Endometrial microvascular endothelial cells (primary cell): Measurements from ENCODE around the gene COL5A1. TPM values are rescaled to one million over a fixed set of nuclear protein-coding genes. Genes with fewer than 3 reads are reported as not detected.

Experiments used
- in situ Hi-C: cut with HindIII; loops from 2 replicates; pipeline ENCODE4 v1.10.0; 2017; ENCODE audit warnings: low sequenced_read_pairs, low pct_unique_long_range_greater_than_20kb; ENCODE audit errors: inconsistent ontology term
- total RNA-seq: library from RNA; depleted of rRNA; stranded (reverse); fragments of >200 nt; gene quantifications from one replicate; pipeline ENCODE4 v1.2.3, GENCODE V29; 2015; ENCODE audit errors: inconsistent ontology term

Gene COL5A1
- total RNA-seq, 1 donor from 2014 or later: 23.8 TPM

- in situ Hi-C loops: no loop called here
Observed at GRCh38 chr9:134624137-134624591, 17.4 kb upstream of the COL5A1 start.

GRCh38 chr9:134624621-134625181 lies 16.9 kb upstream of the COL5A1 start:
- in situ Hi-C loops: no loop called here

DNA sequence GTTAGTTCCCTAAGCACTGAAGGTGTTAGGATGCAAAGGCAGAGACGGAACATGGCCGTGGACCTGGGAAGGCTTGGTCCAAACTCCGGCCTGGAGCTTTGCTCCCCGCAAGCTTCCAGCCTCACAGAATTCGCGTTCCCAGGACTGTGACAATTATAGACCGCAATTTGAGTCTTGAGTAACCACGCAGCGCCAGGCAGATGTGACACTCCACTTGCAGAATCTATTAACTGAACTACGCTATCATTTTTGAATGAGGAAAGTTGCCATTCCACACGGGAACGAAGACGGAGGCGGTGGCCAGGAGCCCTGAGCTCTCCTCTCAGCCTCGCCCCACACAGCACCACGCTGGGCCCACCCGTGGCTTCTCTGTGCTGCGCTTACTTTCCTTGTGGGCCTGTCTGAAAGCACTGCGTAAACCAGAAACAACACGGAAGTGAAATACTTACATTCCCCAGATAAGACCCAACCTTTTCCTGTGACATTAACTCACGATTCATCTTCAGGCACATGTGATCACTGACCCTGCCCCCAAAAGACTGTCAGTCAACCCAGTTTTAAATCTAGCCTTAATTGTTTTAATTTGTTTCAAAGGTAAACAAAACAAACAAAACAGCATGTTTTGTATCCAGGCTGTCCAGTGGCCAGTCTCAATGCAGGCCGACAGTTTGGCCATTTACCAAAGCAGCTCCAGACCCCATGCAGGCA lies 16.1 kb upstream of the COL5A1 start:
- in situ Hi-C loops: no loop called here

GRCh38 chr9:134626069-134626423 lies 15.6 kb upstream of the COL5A1 start:
- in situ Hi-C loops: no loop called here

GRCh38 chr9:134626571-134627416 lies 14.8 kb upstream of the COL5A1 start:
- in situ Hi-C loops: no loop called here

DNA sequence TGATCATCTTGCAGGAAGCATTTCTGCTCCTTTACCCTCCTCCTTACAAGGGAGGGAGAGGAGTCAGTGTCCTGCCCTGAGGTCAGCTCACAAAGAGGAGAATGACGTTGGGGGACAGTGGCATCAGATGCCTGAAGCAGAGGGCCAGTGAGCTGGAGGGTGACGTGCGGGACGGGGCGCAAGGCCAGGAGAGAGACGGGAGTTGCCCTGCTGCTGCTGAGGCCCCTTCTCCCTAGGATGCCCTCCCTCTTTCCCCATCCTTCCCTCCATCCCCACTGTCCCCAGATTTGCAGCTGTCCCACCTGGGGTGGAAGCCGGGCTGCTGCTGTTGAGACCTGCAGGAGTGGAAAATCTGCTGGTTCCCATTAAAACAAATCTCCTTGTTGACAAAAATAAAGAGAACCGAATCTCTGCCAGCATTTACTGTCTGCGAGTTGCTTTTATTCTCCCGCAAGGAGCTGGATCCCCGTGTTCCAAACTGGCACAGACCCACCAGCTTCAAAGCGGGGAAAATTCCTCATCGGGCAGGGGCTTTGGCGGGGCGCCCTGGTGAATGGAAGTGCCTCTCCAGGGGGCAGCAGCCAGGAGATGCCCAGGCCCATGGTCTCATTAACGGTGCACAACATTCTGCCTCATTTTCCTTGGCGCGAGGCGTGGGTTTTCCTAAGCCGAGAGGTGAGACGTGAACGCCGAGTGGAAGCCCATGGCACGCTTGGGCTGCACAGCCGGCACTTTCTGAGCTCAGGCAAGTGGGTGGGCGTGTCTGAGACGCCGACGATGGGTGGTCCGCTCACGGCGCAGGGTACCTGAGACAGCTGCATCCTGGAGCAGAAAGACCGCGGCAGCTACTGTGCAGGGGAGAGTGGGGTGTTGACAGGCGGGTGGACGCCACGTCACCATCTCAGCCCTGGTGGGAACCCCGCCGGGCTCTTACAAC lies 13.9 kb upstream of the COL5A1 start:
- in situ Hi-C loops: no loop called here

DNA sequence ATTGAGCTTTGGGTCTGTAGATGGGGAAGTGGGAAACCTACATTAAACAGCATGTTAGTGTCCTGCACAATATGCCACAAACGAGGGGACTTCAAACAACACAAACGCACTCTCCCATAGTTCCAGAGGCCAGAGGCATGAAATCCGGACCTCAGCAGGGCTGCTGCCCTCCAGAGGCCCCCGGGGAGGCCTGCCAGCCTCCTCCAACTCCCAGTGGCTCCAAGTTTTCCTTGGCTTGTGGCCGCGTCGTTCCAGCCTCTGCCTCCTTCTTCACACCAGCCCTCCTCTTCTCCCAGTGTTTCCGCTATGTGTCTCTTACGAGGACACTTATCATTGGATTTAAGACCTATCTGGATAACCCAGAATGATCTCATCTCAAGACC lies 13.3 kb upstream of the COL5A1 start:
- in situ Hi-C loops: no loop called here

- in situ Hi-C loops: no loop called here
Observed at GRCh38 chr9:134629061-134629585, 12.5 kb upstream of the COL5A1 start.

- in situ Hi-C loops: no loop called here
Observed at GRCh38 chr9:134629586-134630392, 11.8 kb upstream of the COL5A1 start.

DNA sequence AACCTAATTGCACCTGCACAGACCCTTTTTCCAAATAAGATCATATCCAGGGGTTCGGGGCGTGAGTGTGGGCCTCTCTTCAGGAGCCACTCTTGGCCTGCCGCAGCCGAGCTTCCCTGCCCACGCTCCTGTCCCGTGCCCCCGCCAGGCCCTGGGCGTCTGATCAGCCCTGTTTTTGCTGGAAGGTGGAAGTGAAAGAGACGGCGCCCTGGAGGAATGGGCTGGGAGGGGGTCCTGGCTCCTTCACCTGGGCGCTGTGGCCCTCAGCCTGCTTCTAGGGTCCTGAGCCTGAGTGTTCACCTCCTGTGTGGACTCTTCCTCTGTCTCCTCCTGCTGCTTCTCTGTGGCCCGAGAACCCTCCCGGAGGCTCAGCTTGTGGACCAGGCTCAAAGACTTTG lies 11.2 kb upstream of the COL5A1 start:
- in situ Hi-C loops: no loop called here

GRCh38 chr9:134630861-134631260 lies 10.7 kb upstream of the COL5A1 start:
- in situ Hi-C loops: no loop called here

- in situ Hi-C loops: no loop called here
Observed at GRCh38 chr9:134631881-134632280, 9.7 kb upstream of the COL5A1 start.

DNA sequence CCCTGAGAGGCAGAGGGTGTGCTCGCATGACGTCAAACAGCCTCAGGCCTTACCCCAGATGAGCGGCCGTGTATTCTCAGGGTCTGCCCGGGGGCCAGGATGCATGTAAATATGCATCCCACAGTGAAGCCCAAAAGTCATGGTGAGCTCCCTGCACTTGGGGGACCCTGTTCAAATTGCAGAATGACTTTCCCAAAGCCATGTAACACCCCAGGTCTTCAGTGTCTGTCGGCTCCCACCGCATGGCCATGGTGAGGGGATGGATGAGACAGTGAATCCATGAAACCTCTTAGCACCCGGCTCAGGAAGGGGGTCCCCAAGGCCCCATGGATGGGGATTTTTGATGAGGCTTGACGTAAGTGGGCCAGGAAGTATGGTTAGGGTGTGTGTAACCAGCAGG lies 9.3 kb upstream of the COL5A1 start:
- in situ Hi-C loops: no loop called here

- in situ Hi-C loops: no loop called here
Observed at GRCh38 chr9:134633362-134634142, 8.1 kb upstream of the COL5A1 start.

DNA sequence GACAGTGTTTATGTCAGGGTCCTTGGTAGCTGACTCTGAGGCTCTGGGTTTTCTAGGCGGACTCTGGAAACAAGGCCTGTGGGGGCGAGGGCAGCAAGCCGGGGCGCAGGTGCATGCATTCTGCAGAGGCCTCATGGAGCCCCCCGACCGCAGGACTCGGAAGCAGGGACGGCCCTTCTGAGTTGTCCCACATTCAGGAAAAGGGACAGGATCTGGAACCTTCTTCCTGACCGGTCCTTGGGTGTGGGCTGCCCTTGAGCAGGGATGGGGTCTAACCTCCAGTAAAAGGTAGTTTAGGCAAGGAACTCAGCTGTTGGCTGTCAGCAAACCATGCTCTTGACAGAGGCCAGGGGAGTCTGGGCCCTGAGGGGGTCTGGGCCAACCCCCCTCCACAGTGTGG lies 7.4 kb upstream of the COL5A1 start:
- in situ Hi-C loops: no loop called here

DNA sequence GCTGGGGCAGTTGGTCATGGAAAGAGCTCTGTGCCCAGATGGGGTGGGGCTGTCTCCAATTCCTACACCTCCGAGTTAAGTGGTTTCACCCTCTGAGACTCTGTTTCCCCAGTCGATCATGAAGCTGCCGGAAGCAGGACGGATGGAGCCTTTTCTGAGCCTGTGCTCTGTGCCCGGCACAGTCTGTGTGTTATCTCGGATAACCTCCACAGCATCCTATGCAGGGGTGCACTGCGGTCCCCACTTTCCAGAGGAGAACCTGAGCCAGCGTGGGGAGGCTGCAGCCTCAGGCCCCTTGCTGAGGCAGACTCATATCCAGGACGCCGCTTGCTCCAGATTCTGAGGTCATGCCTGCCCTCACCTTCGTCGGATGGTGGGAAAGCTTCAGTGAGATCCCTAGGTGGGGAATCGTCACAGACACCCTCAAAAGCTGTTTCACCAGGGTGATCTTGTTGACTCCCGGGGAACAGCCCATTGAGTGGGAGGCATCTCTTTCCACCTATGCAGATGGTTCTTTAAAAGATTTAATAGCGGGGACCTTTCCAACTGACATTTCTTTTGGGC lies 6.9 kb upstream of the COL5A1 start:
- in situ Hi-C loops: no loop called here
